Common myeloid progenitor, CD34-positive (primary cell): Measurements from ENCODE around the gene SORCS1.
A peak's percentile ranks its signal among the peaks of the same experiment; 100 is the strongest.

ENCODE experiments used
- CTCF ChIA-PET: fragments of 350-600 bp; sonication (Branson Sonifier 250); formaldehyde crosslinking; loops from one replicate; lab custom pipeline; 2021; ENCODE audit warnings: antibody characterized with exemption; lab: Charles Lee
- POLR2A ChIA-PET: fragments of 350-600 bp; sonication (Branson Sonifier 250); formaldehyde crosslinking; loops from one replicate; lab custom pipeline; 2021; ENCODE audit warnings: antibody characterized with exemption; lab: Charles Lee
- DNase-seq, 3 donors: peaks; one replicate each; pipeline versions ENCODE4 v3.0.0 to v3.0.0-alpha.2; 2013
- H3K27ac ChIP-seq, 2 experiments: 1 replicate in 1 of 2; 2 replicates in 1 of 2; pipeline ENCODE4 v1.7.0; 2013; ENCODE audit warnings: inconsistent platforms in 2 of 2, low read length in 2 of 2, mild to moderate bottlenecking in 2 of 2, low read depth in 1 of 2, moderate library complexity in 1 of 2; ENCODE audit not compliant: severe bottlenecking in 2 of 2, insufficient read depth in 1 of 2, poor library complexity in 1 of 2
- H3K27me3 ChIP-seq, 5 experiments: replicated peaks in 2 of 5; 1 replicate in 3 of 5; 2 replicates in 2 of 5; pipeline versions ENCODE4 v1.6.1 to v1.7.0; 2013; ENCODE audit warnings: low read length in 4 of 5, mild to moderate bottlenecking in 2 of 5, moderate library complexity in 2 of 5, inconsistent platforms in 1 of 5; ENCODE audit not compliant: insufficient read depth in 5 of 5, control insufficient read depth in 4 of 5
- H3K36me3 ChIP-seq, 4 experiments: 1 replicate in 2 of 4; 2 replicates in 2 of 4; pipeline versions ENCODE4 v1.6.1 to v1.7.0; 2013; ENCODE audit warnings: low read length in 3 of 4, control low read depth in 1 of 4, mild to moderate bottlenecking in 1 of 4; ENCODE audit not compliant: control insufficient read depth in 4 of 4, insufficient read depth in 4 of 4
- H3K4me1 ChIP-seq, 4 experiments: 1 replicate in 3 of 4; 2 replicates in 1 of 4; pipeline versions ENCODE4 v1.6.1 to v1.7.1; 2013; ENCODE audit warnings: low read length in 3 of 4, mild to moderate bottlenecking in 3 of 4, control low read depth in 1 of 4, inconsistent platforms in 1 of 4, moderate library complexity in 1 of 4; ENCODE audit not compliant: control insufficient read depth in 4 of 4, insufficient read depth in 4 of 4; ENCODE audit errors: control extremely low read depth in 1 of 4
- H3K4me3 ChIP-seq, 7 experiments: 1 replicate in 4 of 7; 2 replicates in 3 of 7; pipeline versions ENCODE4 v1.5.1 to v1.7.0; 2013; ENCODE audit warnings: mild to moderate bottlenecking in 7 of 7, low read length in 6 of 7, moderate library complexity in 6 of 7, inconsistent platforms in 2 of 7, low read depth in 2 of 7, control low read depth in 1 of 7; ENCODE audit not compliant: insufficient read depth in 4 of 7, control insufficient read depth in 1 of 7; ENCODE audit errors: extremely low read depth in 1 of 7
- H3K9me3 ChIP-seq, 5 experiments: 1 replicate in 4 of 5; 2 replicates in 1 of 5; pipeline versions ENCODE4 v1.6.1 to v1.7.1; 2013; ENCODE audit warnings: low read length in 4 of 5, mild to moderate bottlenecking in 2 of 5, inconsistent platforms in 1 of 5, low read depth in 1 of 5, moderate library complexity in 1 of 5; ENCODE audit not compliant: control insufficient read depth in 4 of 5, insufficient read depth in 2 of 5; ENCODE audit errors: control extremely low read depth in 1 of 5
- WGBS: methylation state at CpG from one replicate; pipeline ENCODE4 v1.1.5; 2013; ENCODE audit not compliant: insufficient coverage; 5-methylcytosine and 5-hydroxymethylcytosine counted together

The SORCS1 gene

GRCh38 chr10:106707657-106708056, 456.8 kb downstream of the SORCS1 start:
- POLR2A ChIA-PET = no interaction called here

GRCh38 chr10:106706127-106706526, 458.4 kb downstream of the SORCS1 start:
- ChIA-PET CTCF (interaction anchor here (0.8 to 2.3 kb wide), 6 partner anchors 11 to 1110 kb away, joined by 3 to 19 read pairs (median 4); no protein-coding TSS in a partner anchor), POLR2A (no interaction called here)
- Histone ChIP-seq H3K4me1 (no peaks in the 10 kb centered on the region), H3K27me3 (peaks cover 0 to 9% (median 4%) of the 10 kb centered on the region in 5 experiments), H3K36me3 (no peaks in the 10 kb centered on the region), H3K27ac (no peak overlapping the region), H3K9me3 (no peaks in the 10 kb centered on the region), H3K4me3 (no peak overlapping the region)
- DNase-seq = no peak

More at GRCh38 chr10:106707657-106708056, 456.8 kb downstream of the SORCS1 start:
- Histone ChIP-seq H3K4me1 (no peaks in the 10 kb centered on the region), H3K4me3 (no peak overlapping the region), H3K9me3 (no peaks in the 10 kb centered on the region), H3K27ac (no peak overlapping the region), H3K27me3 (peaks cover 0 to 7% (median 5%) of the 10 kb centered on the region in 5 experiments), H3K36me3 (no peaks in the 10 kb centered on the region)
- CTCF ChIA-PET = interaction anchor here (1.3 to 2.1 kb wide), 2 partner anchors 10 to 19 kb away, joined by 3 to 6 read pairs; no protein-coding TSS in a partner anchor
- DNase-seq = no peak
- 78% methylated on average over 3 of the region's 3 CpGs for WGBS

- CTCF ChIA-PET = interaction anchor here (0.8 to 2.3 kb wide), 5 partner anchors 11 to 1110 kb away, joined by 3 to 19 read pairs (median 3); no protein-coding TSS in a partner anchor
- H3K36me3 ChIP-seq = no peaks in the 10 kb centered on the region
- WGBS = 2% methylated on average over 5 of the region's 9 CpGs
- H3K4me3 ChIP-seq = no peak overlapping the region
- H3K27me3 ChIP-seq = peaks cover 0 to 9% (median 4%) of the 10 kb centered on the region in 5 experiments
- H3K27ac ChIP-seq = no peak overlapping the region
- no peaks in the 10 kb centered on the region for H3K4me1 ChIP-seq
- H3K9me3 ChIP-seq = no peaks in the 10 kb centered on the region
- POLR2A ChIA-PET = no interaction called here
- peak; percentile 39 to 70 (median 60) for DNase-seq
Measured at GRCh38 chr10:106705681-106706100, 458.8 kb downstream of the SORCS1 start.

GRCh38 chr10:106696239-106696638, 468.3 kb downstream of the SORCS1 start:
- Histone ChIP-seq H3K4me1 (no peaks in the 10 kb centered on the region), H3K27ac (no peak overlapping the region), H3K9me3 (no peaks in the 10 kb centered on the region), H3K27me3 (peaks cover 0 to 5% (median 0%) of the 10 kb centered on the region in 5 experiments), H3K4me3 (no peak overlapping the region), H3K36me3 (no peaks in the 10 kb centered on the region)
- CTCF ChIA-PET = no interaction called here
- WGBS = 87% methylated on average over 2 of the region's 2 CpGs
- no peak for DNase-seq
- POLR2A ChIA-PET = no interaction called here

GRCh38 chr10:106694696-106695095, 469.8 kb downstream of the SORCS1 start:
- ChIA-PET CTCF (no interaction called here), POLR2A (no interaction called here)
- no peaks in the 10 kb centered on the region for H3K36me3 ChIP-seq
- H3K27me3 ChIP-seq = peaks cover 0 to 5% (median under 1%) of the 10 kb centered on the region in 5 experiments
- WGBS = 75% methylated on average over 1 of the region's 1 CpG
- H3K4me1 ChIP-seq = no peaks in the 10 kb centered on the region
- no peak overlapping the region for H3K27ac ChIP-seq
- no peak for DNase-seq
- no peak overlapping the region for H3K4me3 ChIP-seq
- H3K9me3 ChIP-seq = no peaks in the 10 kb centered on the region

GRCh38 chr10:106682175-106682574, 482.3 kb downstream of the SORCS1 start:
- no peaks in the 10 kb centered on the region for H3K36me3 ChIP-seq
- no peak overlapping the region for H3K27ac ChIP-seq
- ChIA-PET CTCF (no interaction called here), POLR2A (no interaction called here)
- peaks cover 0 to 4% (median 0%) of the 10 kb centered on the region in 5 experiments for H3K27me3 ChIP-seq
- H3K4me1 ChIP-seq = no peaks in the 10 kb centered on the region
- peaks cover 0 to 2% (median 0%) of the 10 kb centered on the region in 5 experiments for H3K9me3 ChIP-seq
- no peak overlapping the region for H3K4me3 ChIP-seq
- peak; percentile 6 to 18 (median 8) for DNase-seq

GRCh38 chr10:106680061-106680460, 484.4 kb downstream of the SORCS1 start:
- Histone ChIP-seq H3K9me3 (peaks cover 0 to 12% (median 0%) of the 10 kb centered on the region in 5 experiments), H3K36me3 (no peaks in the 10 kb centered on the region), H3K4me3 (no peak overlapping the region), H3K27me3 (peaks cover 0 to 4% (median 0%) of the 10 kb centered on the region in 5 experiments), H3K27ac (no peak overlapping the region), H3K4me1 (no peaks in the 10 kb centered on the region)
- 100% methylated on average over 1 of the region's 2 CpGs for WGBS
- ChIA-PET CTCF (interaction anchor here (1.1 kb wide), 1 partner anchor 39 kb away, joined by 3 read pairs; no protein-coding TSS in a partner anchor), POLR2A (interaction anchor here (0.6 kb wide), 1 partner anchor 15 kb away, joined by 3 read pairs; no protein-coding TSS in a partner anchor)
- DNase-seq = no peak
